Left kidney (tissue), 2 donors: ENCODE results near the gene COL4A6. TPM values are rescaled to one million over a fixed set of nuclear protein-coding genes. Genes with fewer than 3 reads are reported as not detected.

Source experiments
- DNase-seq: peaks from one replicate; pipeline ENCODE4 v3.0.0-alpha.2; 2013
- polyA plus RNA-seq: library from polyadenylated mRNA; unstranded; fragments of 120-200 nt; gene quantifications from one replicate; pipeline ENCODE4 v1.2.1, GENCODE V29; 2013; ENCODE audit not compliant: insufficient read length

Gene COL4A6
- polyA plus RNA-seq, 1 donor, result 16.0 TPM

DNA sequence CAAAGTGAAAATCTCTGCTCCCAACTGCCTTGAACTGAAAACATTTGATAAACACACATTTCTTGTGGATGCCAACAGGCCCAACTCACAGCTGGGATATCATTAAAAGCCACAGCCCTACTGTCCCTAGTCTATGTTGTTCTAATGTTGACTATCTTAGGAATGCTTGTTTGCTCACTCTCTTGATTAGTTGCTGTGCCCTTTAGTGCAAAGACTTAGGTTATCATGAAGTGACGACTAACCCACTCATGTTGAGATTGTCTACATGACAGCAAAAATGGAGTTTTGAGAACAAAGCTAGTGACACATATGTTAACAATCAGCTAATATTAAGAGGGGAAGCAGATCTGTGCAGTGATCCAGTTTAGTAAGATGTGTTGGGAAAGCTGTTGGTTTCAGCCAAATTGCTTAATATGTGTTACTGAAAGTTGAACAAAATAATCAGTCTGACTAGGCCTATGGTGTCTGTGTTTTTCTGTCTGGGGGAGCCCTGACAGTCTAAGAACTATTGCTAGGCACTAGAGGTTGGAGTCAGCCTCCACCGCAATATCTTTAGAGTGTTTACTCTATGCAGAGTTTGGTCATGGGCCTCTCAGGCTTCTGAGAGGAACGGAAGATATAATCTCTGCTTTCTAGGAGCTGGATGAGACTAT, 221.2 kb downstream of the COL4A6 start:
- DNase-seq, result no peak

DNA sequence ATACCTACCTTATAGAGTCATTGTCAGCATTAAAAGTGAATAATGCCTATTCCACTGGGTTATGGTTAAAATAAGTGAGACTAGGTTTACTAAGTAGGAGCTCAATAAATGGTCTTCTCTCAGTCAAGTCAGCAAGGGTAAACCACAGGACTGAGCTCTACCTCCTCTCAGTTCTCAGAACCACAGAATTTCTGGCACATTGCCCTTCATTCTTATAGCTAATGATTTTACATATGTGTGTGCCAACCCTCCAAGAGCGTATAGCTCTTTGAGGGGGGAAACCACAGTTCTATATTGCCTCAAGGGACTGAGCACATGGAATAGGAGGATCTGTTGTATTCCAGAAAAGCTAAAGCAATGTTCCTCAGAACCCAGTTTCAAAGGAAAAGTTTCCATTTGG, 221.8 kb downstream of the COL4A6 start:
- DNase-seq, result no peak

DNA sequence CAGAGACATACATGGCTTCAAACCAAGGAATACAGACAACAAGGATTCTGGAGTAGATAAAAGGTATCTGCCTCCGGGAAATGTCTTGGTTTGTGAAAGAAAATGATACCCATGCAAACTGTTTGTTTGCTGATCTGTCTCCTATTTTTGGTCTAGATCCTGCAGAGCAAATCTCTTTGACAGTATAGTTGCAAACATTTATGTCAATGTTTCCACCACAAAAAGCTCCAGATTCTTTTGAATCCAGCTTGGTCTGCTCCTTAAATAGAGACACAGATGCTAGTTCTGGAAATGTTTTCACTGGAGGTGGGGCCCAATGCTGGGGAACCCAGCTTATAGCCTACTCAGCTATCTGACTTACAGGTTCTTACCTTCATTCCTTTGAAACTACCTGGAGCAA, 226.9 kb downstream of the COL4A6 start:
- no peak for DNase-seq

GRCh38 chrX:108209006-108209554, 229.1 kb downstream of the COL4A6 start:
- DNase-seq, result no peak

DNA sequence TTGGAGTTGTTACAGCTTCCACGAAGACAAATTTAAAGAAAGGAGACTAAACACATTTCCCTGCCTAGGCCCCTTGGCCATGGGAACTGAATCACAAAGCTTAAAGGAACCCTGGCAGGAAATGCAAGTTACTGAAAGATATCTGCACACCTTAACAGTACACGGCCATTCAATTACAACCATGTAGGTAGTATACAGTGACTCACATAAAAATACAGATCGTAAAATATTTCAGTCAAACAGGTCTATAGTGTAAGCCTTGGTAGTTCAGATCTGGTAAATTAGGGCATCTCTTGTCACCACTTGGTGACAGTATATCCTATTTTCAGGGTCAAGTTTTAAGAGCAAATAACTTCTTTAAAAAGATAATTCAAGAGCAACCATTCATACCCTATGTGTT, 234.7 kb downstream of the COL4A6 start:
- no peak for DNase-seq

DNA sequence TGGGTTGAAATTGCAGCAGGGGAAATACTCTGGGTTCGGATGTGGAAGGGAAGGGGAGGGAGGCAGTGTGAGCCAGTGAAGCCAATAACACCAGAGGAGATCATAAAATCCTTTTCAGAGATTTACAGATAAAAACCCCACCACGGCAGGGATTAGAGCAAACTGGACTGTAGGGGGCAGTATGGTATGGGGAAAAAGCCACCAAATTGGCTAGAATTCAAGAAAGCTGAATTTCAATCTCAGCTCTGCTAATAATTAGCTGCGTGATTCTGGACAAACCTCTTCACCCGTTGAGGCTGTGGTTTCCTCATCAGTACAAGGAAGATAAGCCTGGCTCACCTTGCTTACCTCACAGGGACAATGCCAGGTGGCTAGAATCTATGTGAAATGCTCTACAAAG, 238.5 kb downstream of the COL4A6 start:
- no peak for DNase-seq

GRCh38 chrX:108199041-108199440, 239.2 kb downstream of the COL4A6 start:
- no peak for DNase-seq

- no peak for DNase-seq
Observed at GRCh38 chrX:108198420-108198819, 239.8 kb downstream of the COL4A6 start.

DNA sequence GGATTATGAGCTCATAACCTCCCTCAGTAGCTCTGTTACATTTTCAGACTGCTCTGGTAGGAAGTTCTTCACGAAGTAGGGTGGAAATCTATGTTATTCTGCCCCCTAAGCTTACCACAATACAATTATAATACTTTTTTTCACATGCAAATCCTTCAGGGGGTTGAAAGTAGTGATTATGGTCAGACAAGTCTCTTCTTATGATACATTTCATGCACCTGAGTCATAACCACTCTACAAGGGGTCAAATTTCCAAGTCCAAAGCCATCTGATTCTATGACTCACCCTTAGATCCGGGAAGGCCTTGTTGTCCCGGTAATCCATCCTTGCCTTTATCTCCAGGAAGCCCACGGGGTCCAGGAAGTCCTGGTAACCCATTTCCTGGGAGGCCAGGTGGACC, 251.4 kb downstream of the COL4A6 start:
- no peak for DNase-seq

- no peak for DNase-seq
Observed at GRCh38 chrX:108178143-108178498, 260.1 kb downstream of the COL4A6 start.

GRCh38 chrX:108177351-108178142, 260.7 kb downstream of the COL4A6 start:
- DNase-seq, result no peak

GRCh38 chrX:108173874-108174273, 264.3 kb downstream of the COL4A6 start:
- DNase-seq, result no peak

DNA sequence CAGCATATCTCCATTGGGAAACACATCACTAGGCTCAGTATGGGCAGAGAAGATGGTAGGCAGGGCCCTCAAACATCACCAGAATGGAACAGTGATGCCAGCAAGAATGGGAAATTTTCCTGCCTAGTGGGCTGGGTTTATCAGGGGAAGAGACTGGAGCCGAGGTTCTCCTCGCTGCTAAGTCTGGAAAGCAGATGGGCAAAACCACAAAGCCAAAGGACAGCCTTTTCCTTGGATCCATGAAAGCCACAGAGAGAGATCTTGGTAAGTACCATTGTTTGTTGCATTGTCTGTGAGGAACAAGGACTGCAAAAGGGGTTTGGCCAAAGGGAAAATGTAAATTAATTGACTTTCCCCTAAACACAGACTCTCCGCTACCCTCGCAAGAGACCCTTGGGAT, 266.6 kb downstream of the COL4A6 start:
- DNase-seq, result no peak

GRCh38 chrX:108169768-108170167, 268.5 kb downstream of the COL4A6 start:
- DNase-seq, result no peak

- DNase-seq, result no peak
Observed at GRCh38 chrX:108168961-108169740, 269.1 kb downstream of the COL4A6 start.

DNA sequence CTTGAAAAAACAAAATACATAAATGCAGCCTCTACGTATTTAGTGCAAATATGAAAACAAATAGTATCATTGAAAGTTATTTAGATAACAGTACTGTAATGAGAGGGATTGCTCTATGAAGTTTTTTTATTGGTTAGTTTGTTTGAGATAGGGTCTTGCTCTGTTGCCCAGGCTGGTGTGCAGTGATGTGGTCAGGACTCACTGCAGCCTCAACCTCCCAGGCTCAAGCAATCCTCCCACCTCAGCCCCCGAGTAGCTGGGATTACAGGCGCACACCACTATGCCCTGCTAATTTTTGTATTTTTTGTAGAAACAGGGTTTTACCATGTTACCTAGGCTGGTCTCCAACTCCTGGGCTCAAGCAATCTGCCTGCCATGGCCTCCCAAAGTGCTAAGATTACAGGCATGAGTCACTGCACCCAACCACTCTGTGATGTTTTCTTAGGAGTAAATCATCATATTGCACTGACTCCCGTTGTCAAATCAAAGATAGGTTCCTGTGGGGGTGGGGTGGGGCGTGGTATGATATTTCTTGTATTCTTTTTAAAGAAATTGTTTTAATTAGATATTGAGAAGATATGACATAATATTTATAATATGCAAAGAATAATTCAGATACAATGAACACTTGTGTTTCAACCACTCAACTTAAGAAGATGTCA, 270.9 kb downstream of the COL4A6 start:
- DNase-seq, result no peak

GRCh38 chrX:108165383-108166111, 272.7 kb downstream of the COL4A6 start:
- peak; percentile 21 for DNase-seq

GRCh38 chrX:108163333-108164082, 274.7 kb downstream of the COL4A6 start:
- DNase-seq, result no peak

DNA sequence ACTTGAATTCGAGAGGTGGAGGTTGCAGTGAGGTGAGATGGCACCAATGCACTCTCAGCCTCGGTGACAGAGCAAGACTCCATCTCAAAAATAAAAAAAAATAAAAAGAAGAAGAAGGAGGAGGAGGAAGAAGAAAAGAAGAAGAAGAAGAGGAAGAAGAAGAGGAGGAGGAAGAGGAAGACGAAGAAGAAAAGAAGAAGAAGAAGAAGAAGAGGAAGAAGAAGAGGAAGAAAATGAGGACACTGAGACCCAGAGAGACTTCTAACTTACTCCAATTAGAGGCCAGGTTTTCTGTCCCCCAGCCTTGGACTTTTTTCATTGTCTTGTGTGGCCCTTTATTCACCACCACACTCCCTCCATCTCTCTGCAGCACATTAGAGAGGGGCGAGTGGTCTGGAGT, 276.0 kb downstream of the COL4A6 start:
- no peak for DNase-seq

DNA sequence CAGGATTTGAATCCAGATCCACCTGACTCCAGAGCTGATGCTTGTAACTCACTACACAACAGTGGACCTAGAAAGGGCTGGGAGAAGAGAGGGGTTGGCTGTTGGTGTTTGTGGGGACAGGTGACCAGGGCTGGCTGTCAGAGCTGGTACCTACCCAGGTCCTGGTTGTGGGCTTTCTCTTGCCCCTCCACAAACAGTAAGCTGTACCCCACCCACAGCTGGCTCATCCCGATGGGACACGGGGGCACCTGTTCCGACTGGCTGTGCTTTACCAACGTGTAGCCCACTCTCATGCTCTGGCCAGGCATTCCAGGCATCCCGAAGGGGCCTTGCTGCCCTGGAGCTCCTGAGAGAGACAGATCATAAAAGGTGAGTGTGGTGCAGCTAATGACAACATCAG, 277.9 kb downstream of the COL4A6 start:
- no peak for DNase-seq
